ENCODE data around the gene PPM1E.

GRCh38 chr17:58985971-58986370 is 230.3 kb downstream of the PPM1E start:
- TF ChIP-seq CTCF (IDR thresholded peaks at IDR 0.05) (no peak), POLR2A (IDR thresholded peaks at IDR 0.05) (no peak)

All from heart left ventricle (tissue), 13 donors.